Stimulated activated CD4-positive, alpha-beta T cell treated with anti-CD3 and anti-CD28 coated beads, TNF-alpha, amount 100 ng/mL, for 24 hours (primary cell): Measurements from ENCODE around the gene TTYH3.
"Not testable (repeated sequence)": the region's sequence is repeated elsewhere in the genome, so short reads cannot be mapped to it uniquely, and the experiment has no call there.

ENCODE experiments used
- DNase-seq, 3 experiments: peaks; one replicate each; pipeline ENCODE4 v3.0.0-alpha.2; 2020; ENCODE audit warnings: low read depth in 3 of 3

The TTYH3 gene

DNA sequence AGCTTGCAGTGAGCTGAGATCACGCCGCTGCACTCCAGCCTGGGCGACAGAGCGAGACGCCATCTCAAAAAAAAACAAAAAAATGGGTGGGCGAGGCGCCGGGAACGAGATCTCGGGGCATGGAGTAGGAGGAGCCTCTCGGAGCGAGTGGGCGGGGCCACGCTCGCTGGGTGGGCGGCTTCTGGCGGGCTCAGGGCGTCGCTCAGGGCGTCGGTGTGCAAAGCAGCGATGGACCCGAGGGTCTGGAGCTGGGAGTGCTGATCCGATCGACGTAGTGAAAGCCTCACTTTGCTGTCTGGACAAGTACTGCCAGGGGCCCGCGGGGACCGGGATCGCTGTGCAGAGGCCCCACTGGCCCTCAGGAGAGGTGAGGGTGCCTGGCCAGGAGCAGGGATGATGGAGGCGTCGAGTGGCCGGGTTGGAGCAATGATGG lies 33.6 kb downstream of the TTYH3 start:
- no peak for DNase-seq

DNA sequence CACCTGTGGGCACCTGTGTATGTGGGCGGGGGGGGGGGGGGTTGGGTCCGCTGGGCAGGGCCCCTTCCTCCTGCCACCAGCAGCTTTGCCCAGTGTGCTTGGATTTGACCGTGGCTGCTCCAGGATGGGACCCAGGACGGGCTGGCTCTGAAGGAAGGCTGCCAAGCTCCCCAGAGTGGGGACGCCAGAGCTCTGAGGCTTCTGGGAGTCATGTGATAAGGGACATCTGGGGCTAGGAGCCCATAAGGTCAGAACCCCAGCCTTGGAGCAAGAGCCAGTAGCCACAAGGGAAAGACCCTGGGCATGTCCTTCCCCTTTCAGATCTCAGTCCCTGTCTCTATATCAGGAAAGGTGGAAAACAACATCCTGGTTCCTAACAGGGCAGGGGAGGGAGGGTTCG lies 34.4 kb downstream of the TTYH3 start:
- DNase-seq, result no peak

DNA sequence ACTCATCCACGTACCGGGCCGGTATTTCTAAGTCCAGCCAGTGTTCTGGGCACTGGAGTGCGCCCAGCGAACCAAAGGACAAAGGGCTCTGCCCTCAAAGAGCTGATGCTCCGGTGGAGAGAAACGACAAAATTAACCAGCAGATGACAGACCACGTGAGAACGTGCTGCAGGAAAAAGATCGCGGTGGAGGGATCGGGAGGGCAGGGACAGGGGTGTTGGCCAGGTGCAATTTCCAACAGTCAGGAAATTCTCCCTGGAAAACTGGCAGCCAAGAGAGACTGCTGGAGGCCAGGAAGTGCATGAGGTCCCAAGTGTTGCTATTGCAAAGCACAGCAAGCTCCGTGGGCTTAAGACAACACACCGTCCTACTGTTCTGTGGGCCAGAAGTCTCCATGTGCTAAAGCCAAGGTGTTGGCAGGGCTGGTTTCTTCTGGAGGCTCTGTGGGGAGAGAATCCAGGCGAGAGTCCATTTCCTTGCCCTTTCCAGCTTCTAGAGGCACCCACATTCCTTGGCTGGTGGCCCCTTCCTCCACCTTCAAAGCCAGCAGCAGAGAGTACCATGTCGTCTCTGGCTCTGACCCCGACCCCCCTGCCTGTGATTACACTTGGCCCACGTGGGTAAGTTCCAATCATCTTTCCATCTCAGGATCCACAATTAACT lies 34.9 kb downstream of the TTYH3 start:
- DNase-seq, result no peak

DNA sequence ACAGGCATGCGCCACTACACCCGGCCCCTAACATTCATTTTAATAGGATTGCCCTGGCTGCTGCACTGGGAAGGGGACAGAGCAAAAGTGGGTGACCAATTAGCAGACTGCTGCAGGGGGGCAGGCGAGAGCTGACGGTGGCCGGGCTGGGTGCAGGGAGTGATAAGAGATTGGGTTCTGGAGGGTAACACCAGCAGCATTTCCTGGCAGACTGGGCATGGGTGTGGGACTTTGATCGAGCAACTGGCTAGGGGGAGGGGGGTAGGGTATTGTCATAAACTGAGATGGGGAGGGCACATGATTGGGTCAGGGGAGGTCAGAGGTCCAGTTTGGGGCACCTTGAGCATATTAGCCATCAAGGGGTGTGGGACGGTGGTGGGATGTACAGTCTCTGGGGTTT lies 36.1 kb downstream of the TTYH3 start:
- DNase-seq, result no peak

DNA sequence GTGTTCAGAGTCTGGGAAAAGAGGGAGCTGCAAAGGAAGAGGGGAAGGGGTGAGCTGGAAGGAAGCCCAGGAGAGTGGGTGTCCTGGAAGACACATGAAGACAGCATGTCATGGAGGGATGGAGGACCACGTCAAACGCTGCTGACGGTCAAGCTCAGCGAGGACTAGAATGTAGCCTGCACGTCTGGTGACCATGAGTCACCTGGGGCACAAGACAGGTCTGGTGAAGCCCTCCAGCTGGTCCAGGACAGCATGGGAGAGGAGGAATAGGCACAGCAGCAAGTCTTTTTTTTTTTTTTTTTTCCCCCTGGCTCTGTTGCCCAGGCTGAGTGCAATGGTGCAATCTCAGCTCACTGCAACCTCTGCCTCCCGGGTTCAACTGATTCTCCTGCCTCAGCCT lies 36.6 kb downstream of the TTYH3 start:
- DNase-seq, result no peak

DNA sequence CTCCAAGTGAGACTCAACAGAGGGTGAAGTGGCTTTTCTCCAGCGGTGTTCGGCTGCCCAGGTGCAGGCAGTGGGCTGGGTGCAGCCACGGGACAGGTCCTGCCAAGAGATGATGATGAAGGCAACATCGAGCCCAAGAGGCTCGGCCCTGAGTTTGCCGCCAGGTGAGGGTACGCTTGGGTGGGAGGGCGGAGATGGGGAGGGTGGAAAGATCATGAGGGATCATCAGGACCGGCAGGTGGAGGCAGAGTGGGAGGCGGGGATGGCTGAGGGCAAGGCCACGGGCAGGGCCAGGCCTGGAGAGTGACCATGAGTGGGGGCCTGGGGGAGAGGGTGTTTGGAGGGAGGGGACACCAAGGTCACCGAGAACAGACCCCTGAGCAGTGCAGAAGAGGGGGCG lies 38.4 kb downstream of the TTYH3 start:
- no peak for DNase-seq

DNA sequence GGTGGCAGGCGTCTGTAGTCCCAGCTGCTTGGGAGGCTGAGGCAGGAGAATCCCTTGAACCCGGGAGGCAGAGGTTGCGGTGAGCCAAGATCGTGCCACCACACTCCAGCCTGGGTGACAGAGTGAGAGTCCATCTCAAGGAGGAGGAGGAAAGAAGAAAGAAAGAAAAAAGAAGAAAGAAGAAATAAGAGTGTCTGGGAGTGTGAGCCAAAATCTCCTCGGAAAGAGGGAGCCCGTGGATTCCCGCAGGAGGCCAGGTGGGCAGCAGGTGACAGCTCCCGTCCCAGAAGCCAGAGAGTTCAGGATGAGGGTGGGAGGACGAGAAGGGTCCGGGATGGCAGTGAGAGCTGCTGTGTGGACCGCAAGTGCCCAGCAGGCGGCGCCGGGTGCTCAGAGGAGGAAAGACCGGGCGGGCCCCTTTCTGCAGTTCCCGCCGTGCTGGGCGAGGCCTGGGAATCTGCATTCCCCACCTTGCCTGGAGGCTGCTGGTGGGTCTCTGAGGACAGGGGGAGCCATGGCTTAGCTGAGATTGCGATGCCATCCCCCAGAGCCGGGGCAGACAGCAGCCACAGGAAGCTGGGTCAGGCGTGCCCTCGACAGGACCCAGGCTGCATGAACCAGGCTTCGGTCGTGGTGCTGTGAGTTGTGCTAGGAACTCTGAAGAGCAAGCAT lies 39.1 kb downstream of the TTYH3 start:
- DNase-seq, result peak; percentile 42 to 71 (median 51)

DNA sequence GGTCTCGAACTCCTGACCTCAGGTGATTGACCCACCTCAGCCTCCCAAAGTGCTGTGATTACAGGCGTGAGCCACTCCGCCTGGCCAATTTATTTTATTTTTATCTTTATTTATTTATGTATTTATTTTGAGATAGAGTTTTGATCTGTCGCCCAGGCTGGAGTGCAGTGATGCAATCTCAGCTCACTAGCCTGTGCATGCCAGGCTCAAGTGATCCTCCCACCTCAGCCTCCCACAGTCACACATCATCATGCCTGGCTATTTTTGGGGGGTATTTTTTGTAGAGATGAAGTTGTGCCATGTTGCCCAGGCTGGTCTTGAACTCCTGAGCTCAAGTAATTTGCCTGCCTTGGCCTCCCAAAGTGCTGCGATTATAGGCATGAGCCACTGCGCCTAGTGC lies 41.4 kb downstream of the TTYH3 start:
- DNase-seq, result not testable (repeated sequence)

DNA sequence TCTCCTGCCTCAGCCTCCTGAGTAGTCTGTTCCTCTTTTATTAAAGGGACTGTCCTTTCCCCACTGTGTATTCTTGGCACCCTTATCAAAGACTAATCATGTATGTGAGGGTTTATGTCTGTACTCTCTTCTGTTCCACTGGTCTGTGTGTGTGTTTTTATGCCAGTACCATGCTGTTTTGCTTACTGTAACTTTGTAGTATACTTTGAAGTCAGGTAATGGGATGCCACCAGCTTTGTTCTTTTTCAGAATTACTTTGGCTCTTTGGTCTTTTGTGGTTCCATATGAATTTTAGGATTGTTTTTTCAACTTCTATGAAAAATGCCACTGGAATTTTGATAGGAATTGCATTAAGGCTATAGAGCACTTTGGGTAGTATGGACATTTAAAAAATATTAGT lies 42.1 kb downstream of the TTYH3 start:
- no peak for DNase-seq

DNA sequence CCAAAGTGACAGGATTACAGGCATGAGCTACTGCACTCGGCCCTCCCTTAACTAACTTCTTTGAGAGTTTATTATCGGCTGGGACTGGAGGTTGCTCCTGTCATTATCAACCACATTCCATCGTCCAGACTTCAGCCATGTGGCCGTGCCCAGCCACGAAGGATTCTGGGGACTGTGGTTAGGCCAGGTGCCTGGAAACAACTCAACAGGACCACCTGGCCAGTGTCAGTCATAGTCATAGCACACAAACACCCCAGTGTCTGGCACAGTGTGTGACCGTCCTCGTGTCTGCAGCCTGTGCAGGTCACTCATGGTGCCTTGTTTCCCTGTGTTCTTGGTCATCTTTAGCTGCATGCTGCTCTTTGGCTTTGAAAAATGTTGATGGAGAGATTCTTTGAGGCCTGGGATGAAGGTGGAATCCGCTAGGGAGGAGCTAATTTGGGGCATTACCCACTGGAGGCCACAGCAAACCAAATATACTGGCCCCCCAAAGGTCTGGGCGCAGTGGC lies 43.5 kb downstream of the TTYH3 start:
- DNase-seq, result no peak

DNA sequence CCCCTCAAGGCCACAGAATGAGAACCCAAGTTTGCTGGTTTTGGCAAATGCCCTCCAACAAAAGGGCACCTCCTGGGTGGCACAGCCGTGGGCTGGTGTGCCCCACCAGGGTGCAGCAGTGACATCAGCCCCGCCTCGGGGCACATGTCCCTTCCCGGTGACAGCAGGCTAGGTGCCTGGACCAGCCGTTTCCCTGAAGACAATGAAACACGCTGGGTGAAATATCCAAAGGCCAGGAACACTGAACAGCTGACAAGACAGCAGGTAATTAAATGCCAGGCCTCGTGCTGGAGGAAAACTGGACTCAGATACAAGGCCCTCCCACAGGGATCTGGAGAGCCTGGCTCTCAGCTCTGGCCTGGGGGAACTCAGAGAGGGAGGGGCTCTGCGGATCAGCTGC lies 44.8 kb downstream of the TTYH3 start:
- DNase-seq, result not testable (repeated sequence)

DNA sequence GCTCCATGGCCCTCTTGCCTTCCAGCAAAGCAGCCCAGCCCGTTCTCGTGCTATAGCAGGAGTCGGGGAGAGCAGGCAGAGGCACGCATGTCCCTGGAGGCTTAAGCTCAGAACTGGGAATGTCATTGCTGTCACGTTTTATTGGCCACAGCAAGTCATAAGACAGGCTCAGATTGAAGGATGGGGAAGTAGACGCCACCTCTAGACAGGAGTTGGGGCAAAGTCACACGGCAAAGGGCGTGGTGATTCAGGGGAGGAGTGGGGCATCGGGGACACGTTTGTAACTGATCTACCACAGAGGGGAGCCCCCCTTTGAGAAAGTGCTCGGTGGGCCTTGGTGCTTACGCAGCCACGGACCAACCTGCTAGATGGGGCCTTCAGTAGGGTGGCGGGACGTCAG lies 46.7 kb downstream of the TTYH3 start:
- DNase-seq, result not testable (repeated sequence)

DNA sequence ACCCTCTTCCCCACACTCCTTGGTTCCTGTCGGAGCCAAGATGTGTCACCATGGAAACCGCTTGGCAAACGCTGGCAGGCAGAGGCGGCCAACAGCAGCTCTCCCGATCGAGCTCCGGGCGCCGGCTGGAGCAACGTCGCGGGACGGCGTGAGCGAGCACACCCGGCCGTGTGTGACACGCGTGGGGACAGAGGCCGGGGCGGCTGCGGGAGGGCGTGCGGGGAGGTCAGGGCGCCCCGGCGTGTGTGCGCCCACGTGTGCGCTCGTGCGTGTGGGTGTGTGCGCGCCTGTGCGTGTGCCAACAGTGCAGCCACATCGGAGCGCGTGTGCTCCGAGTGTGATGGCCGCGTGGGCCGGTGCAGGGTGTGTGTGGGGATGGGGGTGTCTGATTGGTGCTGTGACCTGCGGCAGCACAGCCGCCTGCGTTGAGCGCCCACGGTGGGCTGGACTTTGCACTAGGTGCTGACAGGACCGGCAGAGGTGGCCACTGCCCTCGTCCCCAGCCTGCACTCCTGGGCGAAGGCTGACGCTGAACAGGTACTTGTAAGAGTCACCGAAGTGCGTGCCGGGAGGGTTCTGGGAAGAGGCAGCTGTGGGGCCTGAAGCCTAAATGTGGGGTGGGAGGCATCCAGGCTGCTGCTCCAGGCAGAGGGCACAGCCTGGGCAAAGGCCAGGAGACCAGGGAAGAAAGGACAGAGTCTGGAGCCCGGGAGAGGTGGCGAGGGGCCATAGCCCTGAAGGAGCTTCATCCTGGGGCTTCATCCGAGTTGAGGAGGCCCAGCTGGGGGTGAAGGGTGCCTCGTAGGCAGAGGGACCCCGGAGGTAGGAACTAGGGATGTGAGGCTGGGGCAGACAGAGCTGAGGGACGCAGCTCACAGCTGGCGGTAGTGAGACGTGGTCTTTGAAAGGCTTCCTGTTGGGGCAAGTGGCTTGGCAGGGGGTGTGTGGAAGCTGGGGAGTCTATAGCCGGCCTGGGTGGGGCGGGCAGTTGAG lies 47.6 kb downstream of the TTYH3 start:
- DNase-seq, result not testable (repeated sequence)

DNA sequence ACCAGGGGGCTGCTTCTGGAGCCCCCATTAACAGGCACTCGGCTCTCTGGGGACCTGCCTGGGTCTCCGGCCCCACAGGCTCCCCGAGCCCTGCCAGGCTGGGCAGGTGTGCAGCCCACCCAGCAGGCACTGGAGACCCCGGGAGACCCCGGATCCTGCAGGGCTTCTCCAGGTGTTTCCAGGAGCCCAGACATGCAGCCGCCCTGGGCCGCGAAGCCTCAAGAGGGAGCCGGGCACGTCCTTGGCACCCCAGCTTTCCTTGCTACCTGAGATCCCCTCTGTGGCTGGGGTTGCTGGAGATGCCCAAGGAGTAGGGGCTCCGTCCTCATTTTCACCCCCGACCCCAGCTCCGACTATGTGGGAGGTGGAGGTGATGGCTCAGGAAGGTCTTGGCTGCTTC lies 48.5 kb downstream of the TTYH3 start:
- DNase-seq, result no peak

DNA sequence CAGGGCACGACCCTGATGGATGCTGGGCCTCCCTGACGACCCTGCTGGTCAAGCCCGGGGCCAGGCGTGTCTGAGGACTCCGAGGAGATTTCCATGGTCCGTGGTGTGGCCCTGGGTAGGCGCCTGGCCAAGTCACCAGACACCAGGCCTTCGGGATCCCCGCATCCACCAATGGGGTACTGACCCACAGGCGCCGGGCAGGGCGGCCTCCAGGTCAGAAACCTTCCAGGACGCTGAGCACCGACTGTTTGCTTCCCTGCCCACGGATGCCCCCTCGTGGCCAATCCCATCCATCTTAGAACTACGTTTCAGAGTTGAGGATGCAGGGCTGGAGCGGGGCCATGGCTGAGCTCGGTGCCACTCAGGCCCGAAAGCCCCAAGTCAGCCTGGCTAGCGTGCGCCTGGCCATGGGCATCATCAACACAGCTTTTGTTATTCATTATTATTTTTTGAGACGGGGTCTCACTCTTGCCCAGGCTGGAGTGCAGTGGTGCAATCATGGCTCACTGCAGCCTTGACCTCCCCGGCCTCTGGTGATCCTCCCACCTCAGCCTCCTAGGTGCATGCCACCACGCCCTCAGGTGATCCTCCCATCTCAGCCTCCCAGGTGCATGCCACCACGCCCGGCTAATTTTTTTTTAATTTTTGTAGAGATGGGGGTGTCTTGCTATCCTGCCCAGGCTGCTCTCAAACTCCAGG lies 49.2 kb downstream of the TTYH3 start:
- peak in 2 of 3 experiments; percentile 38 to 59 for DNase-seq

DNA sequence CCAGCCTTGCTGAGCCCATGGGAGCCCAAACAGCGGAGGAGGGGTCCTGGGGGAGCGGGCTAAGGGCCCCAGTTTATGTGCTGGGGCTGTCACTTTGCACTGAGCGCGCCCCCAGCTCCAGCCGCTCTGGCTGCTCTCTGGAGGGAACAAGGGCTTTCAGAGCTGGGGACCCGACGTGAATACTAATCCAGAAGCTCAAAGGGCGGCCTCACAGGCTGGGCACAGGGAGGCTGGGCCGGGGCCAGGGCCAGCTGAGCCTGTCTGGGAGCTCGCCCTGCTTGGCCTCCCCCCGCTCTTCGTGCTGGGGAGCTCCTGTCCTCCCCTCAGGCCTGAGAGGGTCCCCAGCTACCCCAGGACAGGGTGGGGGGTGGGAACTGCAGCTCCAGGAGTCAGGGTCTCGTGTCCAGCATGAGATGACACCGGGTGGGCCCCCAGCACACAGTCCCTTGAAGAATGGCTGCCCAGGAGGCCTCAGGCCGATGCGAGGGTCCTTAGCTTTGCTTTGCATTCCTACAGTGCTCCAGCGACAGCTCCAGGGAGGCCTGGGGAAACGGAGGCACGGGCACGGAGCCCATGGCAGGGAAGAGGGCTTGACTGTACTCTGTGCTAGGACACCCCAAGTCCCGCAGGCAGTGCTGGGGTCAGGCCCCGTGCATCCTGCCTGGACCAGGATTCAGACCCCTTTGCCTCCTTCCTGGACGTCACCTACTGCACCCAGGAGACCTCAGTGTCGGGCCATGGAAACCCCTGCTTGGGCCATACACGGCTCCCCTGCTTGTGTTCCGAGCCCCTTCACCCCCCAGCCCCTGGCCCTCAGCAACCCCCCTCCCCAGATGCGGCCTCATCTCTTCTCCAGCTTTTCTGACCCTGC lies 50.4 kb downstream of the TTYH3 start:
- no peak for DNase-seq

DNA sequence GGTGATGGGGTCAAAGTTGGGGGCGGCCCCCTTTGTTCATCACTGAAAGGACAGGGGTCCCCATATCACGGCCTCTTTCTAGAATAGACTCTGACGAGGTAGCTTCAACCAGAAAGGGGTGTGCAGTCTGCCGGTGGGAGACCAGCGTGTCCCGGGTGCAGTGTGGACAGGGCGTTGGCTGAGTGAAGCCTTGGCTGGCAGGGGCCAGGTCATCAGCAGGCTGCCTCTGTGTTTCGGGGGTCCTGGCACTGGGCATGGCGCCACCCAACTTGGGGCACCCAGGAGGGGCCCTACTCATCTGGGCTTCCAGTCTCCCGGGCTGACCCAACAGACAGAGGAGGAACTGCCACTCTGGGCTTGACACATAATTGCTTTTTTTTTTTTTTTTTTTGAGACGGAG lies 52.7 kb downstream of the TTYH3 start:
- no peak for DNase-seq

DNA sequence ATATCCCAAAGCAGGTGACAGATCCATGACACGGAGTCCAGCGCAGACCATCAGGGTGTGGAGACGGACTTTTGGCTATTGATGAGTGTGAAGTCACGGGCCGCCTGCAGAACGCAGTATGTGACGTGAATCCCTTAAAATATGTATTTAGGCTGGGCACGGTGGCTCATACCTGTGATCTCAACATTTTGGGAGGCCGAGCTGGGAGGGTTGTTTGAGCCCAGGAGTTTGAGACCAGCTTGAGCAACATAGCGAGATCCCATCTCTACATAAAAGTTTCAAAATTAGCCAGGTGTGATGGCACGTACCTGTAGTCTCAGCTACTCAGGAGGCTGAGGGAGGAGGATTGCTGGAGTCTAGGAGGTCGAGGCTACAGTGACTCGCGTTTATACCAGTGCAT lies 54.3 kb downstream of the TTYH3 start:
- DNase-seq, result no peak

DNA sequence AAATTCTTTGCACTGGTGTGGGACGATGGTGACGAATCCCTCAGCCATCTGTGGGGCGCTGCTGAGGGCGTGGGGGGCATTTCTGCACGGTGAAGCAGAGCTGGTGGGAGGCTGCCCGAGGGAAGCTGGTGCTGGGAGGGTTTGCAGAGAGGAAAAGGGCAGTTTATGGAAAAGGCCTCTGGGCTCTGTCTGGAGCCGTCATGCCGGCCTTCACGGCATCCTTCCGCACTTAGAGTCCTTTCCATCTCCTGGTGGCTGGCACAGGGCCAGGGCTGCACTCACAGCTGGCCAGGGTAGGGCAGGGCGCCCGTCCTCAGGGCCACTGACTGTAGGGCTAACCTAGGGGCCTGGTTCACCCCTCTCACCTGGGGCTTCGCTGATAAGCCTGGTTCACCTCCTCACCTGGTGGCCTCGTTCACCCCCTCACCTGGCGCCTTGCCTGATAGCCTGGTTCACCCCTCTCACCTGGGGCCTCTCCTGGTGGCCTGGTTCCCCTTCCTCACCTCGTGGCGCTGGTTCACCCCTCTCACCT lies 55.6 kb downstream of the TTYH3 start:
- no peak for DNase-seq

DNA sequence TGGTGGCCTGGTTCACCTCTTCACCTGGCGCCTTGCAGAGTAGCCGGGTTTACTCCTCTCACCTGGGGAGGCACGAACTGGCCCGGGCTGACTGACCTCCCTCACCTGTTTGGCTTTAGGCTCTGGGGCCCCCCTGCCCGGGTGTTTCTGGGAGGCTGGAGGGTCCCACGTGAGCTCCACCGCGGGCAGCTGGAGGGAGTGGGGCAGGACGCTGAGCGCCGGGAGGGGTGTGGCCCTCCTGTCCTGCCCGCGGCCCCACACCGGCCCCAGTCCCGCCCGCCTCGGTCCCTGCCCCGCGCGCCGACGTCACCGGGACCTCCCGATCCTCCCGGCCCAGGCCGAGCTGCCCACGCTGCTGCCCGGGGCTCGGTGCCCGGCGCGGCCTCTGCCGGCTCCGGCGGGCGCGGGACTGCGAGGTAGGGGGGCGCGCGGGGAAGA lies 56.1 kb downstream of the TTYH3 start, which contains the start of gene AMZ1:
TSS of gene AMZ1 (plus strand) at position 322 of the 438 bp plus-strand sequence. CDS start 12,250 bp downstream, outside the sequence.
- no peak for DNase-seq
